GM21526 (cell line): ENCODE measurements around the gene ECI1.
"Not testable (repeated sequence)": the region's sequence is repeated elsewhere in the genome, so short reads cannot be mapped to it uniquely, and the experiment has no call there.

Source experiments
- ATAC-seq: cut with Tn5 transposase; IDR thresholded peaks from one replicate; pipeline ENCODE4 v1.9.1; 2021; ENCODE audit warnings: moderate library complexity; ENCODE audit not compliant: unreplicated experiment, low FRiP score

ECI1 gene

GRCh38 chr16:2257726-2258125 lies 6.3 kb upstream of the ECI1 start:
- ATAC-seq = no peak

GRCh38 chr16:2256531-2257140 lies 5.2 kb upstream of the ECI1 start:
- ATAC-seq = no peak

GRCh38 chr16:2253293-2253692 lies 1.9 kb upstream of the ECI1 start:
- ATAC-seq = no peak

GRCh38 chr16:2252806-2253148 lies 1.4 kb upstream of the ECI1 start:
- ATAC-seq = no peak

GRCh38 chr16:2250652-2251295 lies 613 bp downstream of the ECI1 start:
- no peak for ATAC-seq

GRCh38 chr16:2246301-2246885 lies 5.0 kb downstream of the ECI1 start:
- no peak for ATAC-seq

- ATAC-seq = no peak
These were observed 6.2 kb downstream of the ECI1 start for GRCh38 chr16:2244926-2245795.

- no peak for ATAC-seq
These were observed 7.1 kb downstream of the ECI1 start for GRCh38 chr16:2244301-2244700.

- no peak for ATAC-seq
These were observed 7.6 kb downstream of the ECI1 start for GRCh38 chr16:2243781-2244180.

GRCh38 chr16:2243031-2243528 lies 8.3 kb downstream of the ECI1 start:
- ATAC-seq = no peak

GRCh38 chr16:2242598-2242997 lies 8.8 kb downstream of the ECI1 start:
- ATAC-seq = no peak

GRCh38 chr16:2240331-2240730 lies 11.1 kb downstream of the ECI1 start:
- ATAC-seq = not testable (repeated sequence)

GRCh38 chr16:2238838-2239675 lies 12.3 kb downstream of the ECI1 start:
- ATAC-seq = no peak

- ATAC-seq = no peak
These were observed 13.1 kb downstream of the ECI1 start for GRCh38 chr16:2238150-2238837.

GRCh38 chr16:2237493-2238149 lies 13.8 kb downstream of the ECI1 start:
- ATAC-seq = no peak

GRCh38 chr16:2237102-2237482 lies 14.3 kb downstream of the ECI1 start:
- ATAC-seq = no peak

GRCh38 chr16:2236337-2237101 lies 14.9 kb downstream of the ECI1 start, which contains the start of gene DNASE1L2:
Gene DNASE1L2, plus strand, starts transcription at chr16:2236444. Its CDS starts 373 bp downstream, at chr16:2236817.
- ATAC-seq = no peak

- ATAC-seq = no peak
These were observed 15.6 kb downstream of the ECI1 start for GRCh38 chr16:2235695-2236336.
